Fibroblast of villous mesenchyme (primary cell): ENCODE data around the gene RAET1L. TPM values are rescaled to one million over a fixed set of nuclear protein-coding genes. Genes with fewer than 3 reads are reported as not detected.
"Not testable (repeated sequence)": the region's sequence is repeated elsewhere in the genome, so short reads cannot be mapped to it uniquely, and the experiment has no call there.

Source experiments
- DNase-seq: peaks from one replicate; pipeline ENCODE4 v3.0.0-alpha.2; 2010; ENCODE audit warnings: low read depth
- H3K4me3 ChIP-seq: 2 replicates; pipeline ENCODE4 v1.5.1; 2011; ENCODE audit warnings: low read depth, mild to moderate bottlenecking, low read length
- CTCF ChIP-seq: IDR thresholded peaks from 2 replicates; pipeline ENCODE4 v1.5.1; 2012; ENCODE audit warnings: low read depth, mild to moderate bottlenecking, low read length; ENCODE audit not compliant: insufficient read depth
- total RNA-seq: library from RNA; depleted of rRNA; stranded (reverse); fragments of >200 nt; gene quantifications from 2 replicates; pipeline ENCODE4 v1.2.3, GENCODE V29; 2012

RAET1L gene
- total RNA-seq, 1 donor = not detected

GRCh38 chr6:150068720-150069648 is 43.7 kb upstream of the RAET1L start, which contains the start of gene ULBP3:
ULBP3 (minus strand) TSS chr6:150069121; CDS start chr6:150069066, 55 bp downstream.
- peak within 1 kb of the TSS; percentile 72 for H3K4me3 ChIP-seq
- peak; percentile 90 for DNase-seq
- peak; percentile 57 for TF ChIP-seq CTCF

DNA sequence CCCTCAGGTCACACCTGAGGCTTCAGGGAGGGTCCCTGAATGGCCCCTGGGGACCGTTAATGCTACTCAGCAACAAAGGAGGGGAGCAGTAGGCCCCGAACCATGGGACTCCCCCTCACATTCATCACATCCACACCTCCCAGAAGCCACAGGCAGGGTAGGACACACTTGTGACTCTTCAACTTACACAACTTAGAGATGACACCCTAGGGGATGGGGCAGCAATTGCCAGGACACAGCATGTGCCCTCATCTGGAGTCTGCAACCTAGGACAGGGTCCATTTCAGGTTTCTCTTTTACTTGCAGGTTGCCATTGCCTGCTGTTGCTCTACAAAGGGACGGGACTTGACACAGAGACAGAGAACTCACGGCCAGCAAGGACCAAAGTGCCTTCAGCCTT is 42.8 kb upstream of the RAET1L start:
- no peak for DNase-seq
- no peak for TF ChIP-seq CTCF

DNA sequence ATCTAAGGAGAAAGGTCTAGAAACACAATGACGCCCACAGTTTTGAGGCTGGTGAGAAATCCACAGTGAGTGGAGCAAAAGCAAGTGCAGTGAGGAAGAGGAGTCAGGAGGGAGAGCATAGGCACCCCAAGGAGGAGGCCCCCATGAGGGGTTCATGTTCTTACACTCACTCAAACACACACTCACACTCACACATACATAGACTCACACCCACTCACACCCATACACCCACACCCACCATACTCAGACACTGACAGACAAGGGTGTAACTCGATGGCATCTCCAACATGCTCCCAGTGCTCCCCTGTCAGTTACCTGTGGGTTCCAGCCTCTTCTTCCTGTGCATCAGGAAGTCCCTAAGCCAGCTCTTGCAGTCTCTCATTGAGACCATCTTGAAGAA is 39.8 kb upstream of the RAET1L start:
- no peak for DNase-seq
- no peak overlapping the region for H3K4me3 ChIP-seq
- TF ChIP-seq CTCF = no peak

More for the DNA sequence above, 42.8 kb upstream of the RAET1L start:
- peak overlapping the region; percentile 72 for H3K4me3 ChIP-seq

- H3K4me3 ChIP-seq = no peak overlapping the region
- no peak for DNase-seq
- TF ChIP-seq CTCF = no peak
Observed at GRCh38 chr6:150063640-150064039, 38.3 kb upstream of the RAET1L start.

- not testable (repeated sequence) for DNase-seq, H3K4me3 ChIP-seq
Observed at GRCh38 chr6:150059973-150060372, 34.6 kb upstream of the RAET1L start.

- no peak for TF ChIP-seq CTCF
- no peak for DNase-seq
Observed at GRCh38 chr6:150058986-150059385, 33.7 kb upstream of the RAET1L start.

GRCh38 chr6:150058231-150058792 is 33.0 kb upstream of the RAET1L start:
- no peak for TF ChIP-seq CTCF
- DNase-seq = no peak
- H3K4me3 ChIP-seq = no peak overlapping the region

More at GRCh38 chr6:150058986-150059385, 33.7 kb upstream of the RAET1L start:
- H3K4me3 ChIP-seq = no peak overlapping the region
